HFF-Myc (cell line): ENCODE results near the gene UBN2.
"Not testable (repeated sequence)": the region's sequence is repeated elsewhere in the genome, so short reads cannot be mapped to it uniquely, and the experiment has no call there.

Source experiments
- DNase-seq: peaks from one replicate; pipeline ENCODE4 v3.0.0-alpha.2; 2011; ENCODE audit warnings: low read depth; ENCODE audit errors: extremely low read depth
- H3K4me3 ChIP-seq: replicated peaks from 2 replicates; pipeline ENCODE4 v1.5.1; 2011; ENCODE audit warnings: low read depth, mild to moderate bottlenecking, control low read depth, low read length
- TF ChIP-seq, protein P1 (sequence below): IDR thresholded peaks from 2 replicates; pipeline ENCODE4 v1.5.1; 2012; ENCODE audit warnings: mild to moderate bottlenecking, low read depth, low read length, control low read depth; ENCODE audit errors: missing control alignments

Gene UBN2

DNA sequence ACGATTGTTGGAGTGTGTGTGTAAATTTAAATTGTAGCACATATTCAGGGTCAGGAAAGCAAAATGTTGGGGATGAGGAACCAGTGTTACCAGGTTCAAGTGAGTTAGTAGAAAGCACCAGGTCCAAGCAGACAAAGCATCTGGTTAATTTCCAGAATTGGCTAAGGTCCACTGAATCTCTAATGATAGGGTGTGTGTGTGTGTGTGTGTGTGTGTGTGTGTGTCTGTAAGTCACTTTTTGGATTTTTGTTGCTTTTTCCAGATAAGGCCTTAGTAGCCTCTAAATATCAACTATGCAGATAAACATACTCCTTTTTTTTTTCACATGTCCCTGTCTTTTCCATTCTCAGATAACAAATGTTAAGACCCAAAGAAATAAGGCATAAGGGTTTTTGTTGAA lies 73.5 kb downstream of the UBN2 start:
- TF ChIP-seq, protein P1, sequence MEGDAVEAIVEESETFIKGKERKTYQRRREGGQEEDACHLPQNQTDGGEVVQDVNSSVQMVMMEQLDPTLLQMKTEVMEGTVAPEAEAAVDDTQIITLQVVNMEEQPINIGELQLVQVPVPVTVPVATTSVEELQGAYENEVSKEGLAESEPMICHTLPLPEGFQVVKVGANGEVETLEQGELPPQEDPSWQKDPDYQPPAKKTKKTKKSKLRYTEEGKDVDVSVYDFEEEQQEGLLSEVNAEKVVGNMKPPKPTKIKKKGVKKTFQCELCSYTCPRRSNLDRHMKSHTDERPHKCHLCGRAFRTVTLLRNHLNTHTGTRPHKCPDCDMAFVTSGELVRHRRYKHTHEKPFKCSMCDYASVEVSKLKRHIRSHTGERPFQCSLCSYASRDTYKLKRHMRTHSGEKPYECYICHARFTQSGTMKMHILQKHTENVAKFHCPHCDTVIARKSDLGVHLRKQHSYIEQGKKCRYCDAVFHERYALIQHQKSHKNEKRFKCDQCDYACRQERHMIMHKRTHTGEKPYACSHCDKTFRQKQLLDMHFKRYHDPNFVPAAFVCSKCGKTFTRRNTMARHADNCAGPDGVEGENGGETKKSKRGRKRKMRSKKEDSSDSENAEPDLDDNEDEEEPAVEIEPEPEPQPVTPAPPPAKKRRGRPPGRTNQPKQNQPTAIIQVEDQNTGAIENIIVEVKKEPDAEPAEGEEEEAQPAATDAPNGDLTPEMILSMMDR, result no peak
- no peak overlapping the region for H3K4me3 ChIP-seq
- no peak for DNase-seq

DNA sequence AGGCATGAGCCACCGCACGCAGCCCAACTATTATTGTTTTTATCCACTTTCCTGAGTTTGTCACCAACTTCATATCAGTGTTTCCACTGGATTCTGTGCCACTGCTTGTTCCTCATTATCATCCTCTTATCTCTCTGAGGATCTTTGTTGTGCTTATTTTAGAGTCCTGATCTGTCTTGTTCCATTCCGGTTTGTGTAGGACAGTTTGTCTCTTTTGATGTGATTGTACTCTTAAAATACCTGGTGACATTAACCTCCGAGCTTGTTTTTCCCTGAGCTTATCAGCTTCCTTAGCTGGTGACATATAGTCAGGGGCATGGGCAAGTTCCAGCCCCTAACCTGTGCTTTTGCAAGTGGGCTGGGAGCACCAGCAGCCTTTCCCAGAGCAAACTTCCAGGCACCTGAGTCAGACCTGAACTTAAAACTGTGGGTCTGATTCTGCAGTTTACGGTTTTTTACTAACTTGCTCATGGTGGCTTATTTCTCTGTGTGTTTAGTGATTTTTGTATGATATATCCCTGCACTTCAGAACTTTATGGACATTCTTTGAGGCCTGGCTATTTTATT lies 87.0 kb downstream of the UBN2 start:
- DNase-seq, result no peak
- TF ChIP-seq, protein P1, result no peak
- H3K4me3 ChIP-seq, result no peak overlapping the region

DNA sequence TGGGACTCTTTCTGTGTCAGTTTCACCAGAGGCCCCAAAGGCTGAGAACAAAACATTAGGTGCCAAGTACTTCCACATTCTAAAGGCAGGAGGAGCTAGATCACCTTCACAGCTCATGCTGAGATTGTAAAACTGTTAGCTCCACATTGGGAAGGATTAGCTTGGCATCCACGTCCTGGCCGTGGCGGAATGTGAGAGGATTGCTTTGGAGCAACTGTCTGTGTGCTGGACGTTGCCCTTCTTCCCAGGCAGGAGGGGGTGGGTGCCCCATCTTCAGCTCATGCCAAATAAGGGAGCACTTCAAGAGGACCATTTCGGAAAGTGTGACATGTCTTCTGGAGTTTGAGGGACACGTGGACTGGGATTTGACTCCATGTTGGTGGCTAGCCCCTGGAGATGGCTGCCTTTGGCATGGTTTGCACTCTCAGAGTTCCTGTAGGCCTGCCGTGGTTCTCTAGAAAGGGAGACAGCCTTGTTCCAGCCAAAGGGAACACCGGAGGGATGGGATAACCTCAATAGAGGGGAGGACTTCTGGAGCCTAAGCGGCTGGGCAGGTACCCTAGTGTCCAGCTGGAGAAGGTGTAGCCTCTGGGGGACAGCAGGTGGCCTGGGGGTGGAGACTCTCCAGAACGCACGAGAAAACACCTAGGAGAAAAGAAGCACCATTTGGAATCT lies 90.2 kb downstream of the UBN2 start:
- no peak for DNase-seq
- TF ChIP-seq, protein P1, result peak; percentile 38
- H3K4me3 ChIP-seq, result no peak overlapping the region

DNA sequence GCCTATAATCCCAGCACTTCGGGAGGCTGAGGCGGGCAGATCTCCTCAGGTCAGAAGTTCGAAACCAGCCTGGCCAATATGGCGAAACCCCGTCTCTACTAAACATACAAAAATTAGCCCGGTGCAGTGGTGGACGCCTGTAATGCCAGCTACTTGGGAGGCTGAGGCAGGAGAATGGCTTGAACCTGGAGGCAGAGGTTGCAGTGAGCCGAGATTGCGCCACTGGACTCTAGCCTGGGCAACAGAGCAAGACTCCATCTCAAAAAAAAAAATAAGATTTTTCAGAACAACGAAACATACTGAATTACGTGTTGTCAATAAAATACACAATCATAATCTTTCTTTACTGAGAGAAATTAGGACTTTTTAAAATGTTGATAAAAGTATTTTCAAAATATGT lies 93.7 kb downstream of the UBN2 start:
- not testable (repeated sequence) for DNase-seq, H3K4me3 ChIP-seq

DNA sequence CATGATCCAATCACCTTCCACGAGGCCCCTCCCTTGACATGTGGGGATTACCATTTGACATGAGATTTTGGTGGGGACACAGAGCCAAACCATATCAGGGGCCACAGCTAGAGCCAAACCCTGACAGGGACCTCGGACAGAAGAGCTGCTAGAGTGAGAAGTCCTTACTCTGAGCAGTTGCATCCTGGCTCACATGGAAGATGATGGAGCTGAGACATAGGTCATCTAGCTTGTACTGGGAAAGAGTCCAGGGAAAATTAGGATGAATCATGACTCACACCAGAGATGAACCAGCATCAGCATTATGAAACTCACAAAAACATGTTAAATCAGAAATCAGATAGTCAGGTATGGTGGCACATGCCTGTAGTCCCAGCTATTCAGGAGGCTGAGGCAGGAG lies 97.3 kb downstream of the UBN2 start:
- H3K4me3 ChIP-seq, result no peak overlapping the region
- DNase-seq, result peak; percentile 53
- TF ChIP-seq, protein P1, result no peak

DNA sequence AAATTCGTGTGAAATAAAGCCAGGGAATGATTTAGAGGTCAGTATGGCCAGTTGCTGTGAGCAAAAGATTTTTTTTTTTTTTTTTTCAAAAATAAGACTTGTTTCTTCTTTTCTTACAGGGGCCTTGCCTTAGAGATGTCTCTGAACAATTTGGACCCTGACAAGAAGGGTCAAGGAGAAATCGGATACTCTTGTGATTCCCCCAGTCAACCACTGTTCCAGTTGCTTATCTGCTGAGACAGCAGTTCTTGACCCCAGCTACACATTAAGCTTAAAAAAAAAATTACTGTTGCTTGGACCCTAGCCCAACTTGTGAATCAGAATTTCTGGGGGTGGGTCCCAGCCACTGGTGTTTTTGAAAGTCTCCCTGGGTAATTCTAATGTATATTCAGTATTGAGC lies 98.1 kb downstream of the UBN2 start:
- H3K4me3 ChIP-seq, result no peak overlapping the region
- TF ChIP-seq, protein P1, result no peak
- no peak for DNase-seq

DNA sequence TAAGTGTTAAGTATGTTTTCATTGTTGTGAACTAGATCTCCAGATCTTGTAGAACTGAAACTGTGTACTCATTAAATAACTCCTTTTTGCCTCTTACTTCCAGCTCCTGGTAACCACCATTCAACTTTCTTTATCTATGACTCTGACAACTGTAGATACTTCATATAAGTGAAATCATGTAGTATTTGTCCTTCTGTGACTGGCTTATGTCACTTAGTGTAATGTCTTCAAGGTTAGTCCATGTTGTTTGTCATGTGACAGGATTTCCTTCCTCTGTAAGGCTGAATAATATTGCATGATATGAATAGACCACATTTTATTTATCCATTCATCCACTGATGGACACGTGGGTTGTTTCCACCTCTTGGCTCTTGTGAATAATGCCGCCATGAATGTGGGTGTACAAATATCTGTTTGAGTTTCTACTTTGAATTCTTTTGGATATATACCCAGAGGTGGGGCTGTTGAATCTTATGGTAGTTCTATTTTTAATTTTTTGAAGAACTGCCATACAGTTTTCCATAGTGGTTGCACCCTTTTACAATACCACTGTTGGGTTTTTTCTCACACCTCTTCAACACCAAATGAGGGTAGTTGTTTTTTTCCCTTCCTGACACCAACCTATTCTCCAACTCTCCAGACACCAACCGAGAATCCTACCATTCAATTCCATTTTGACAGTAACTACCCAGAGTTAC lies 99.4 kb downstream of the UBN2 start:
- no peak for DNase-seq
- H3K4me3 ChIP-seq, result no peak overlapping the region
- TF ChIP-seq, protein P1, result no peak
